ENCODE results near the gene CERT1. TPM values are rescaled to one million over a fixed set of nuclear protein-coding genes. Genes with fewer than 3 reads are reported as not detected.

Gene CERT1
- total and polyA plus RNA-seq, 9 of the 15 experiments (the other 6 are each of a cell fraction or from before 2014, with no cell fraction given) = 3.4 to 24.7 (median 9.8) TPM

- TF ChIP-seq, protein P1, sequence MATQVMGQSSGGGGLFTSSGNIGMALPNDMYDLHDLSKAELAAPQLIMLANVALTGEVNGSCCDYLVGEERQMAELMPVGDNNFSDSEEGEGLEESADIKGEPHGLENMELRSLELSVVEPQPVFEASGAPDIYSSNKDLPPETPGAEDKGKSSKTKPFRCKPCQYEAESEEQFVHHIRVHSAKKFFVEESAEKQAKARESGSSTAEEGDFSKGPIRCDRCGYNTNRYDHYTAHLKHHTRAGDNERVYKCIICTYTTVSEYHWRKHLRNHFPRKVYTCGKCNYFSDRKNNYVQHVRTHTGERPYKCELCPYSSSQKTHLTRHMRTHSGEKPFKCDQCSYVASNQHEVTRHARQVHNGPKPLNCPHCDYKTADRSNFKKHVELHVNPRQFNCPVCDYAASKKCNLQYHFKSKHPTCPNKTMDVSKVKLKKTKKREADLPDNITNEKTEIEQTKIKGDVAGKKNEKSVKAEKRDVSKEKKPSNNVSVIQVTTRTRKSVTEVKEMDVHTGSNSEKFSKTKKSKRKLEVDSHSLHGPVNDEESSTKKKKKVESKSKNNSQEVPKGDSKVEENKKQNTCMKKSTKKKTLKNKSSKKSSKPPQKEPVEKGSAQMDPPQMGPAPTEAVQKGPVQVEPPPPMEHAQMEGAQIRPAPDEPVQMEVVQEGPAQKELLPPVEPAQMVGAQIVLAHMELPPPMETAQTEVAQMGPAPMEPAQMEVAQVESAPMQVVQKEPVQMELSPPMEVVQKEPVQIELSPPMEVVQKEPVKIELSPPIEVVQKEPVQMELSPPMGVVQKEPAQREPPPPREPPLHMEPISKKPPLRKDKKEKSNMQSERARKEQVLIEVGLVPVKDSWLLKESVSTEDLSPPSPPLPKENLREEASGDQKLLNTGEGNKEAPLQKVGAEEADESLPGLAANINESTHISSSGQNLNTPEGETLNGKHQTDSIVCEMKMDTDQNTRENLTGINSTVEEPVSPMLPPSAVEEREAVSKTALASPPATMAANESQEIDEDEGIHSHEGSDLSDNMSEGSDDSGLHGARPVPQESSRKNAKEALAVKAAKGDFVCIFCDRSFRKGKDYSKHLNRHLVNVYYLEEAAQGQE (IDR thresholded peaks at IDR 0.05; ENCODE audit: borderline replicate concordance) = no peak
- TF ChIP-seq, protein P1 (CRISPR knock-in tag; IDR thresholded peaks at IDR 0.05; ENCODE audit: low read depth) = 0 out of 2 replicates have a peak, but pooled peaks have one; percentile 32
- peak; percentile 15 for TF ChIP-seq FIP1L1 (IDR thresholded peaks at IDR 0.05; ENCODE audit: low read depth, low read length, poor library complexity, severe bottlenecking)
- TF ChIP-seq NFATC3 (IDR thresholded peaks at IDR 0.05) = no peak
- TF ChIP-seq, protein P2, sequence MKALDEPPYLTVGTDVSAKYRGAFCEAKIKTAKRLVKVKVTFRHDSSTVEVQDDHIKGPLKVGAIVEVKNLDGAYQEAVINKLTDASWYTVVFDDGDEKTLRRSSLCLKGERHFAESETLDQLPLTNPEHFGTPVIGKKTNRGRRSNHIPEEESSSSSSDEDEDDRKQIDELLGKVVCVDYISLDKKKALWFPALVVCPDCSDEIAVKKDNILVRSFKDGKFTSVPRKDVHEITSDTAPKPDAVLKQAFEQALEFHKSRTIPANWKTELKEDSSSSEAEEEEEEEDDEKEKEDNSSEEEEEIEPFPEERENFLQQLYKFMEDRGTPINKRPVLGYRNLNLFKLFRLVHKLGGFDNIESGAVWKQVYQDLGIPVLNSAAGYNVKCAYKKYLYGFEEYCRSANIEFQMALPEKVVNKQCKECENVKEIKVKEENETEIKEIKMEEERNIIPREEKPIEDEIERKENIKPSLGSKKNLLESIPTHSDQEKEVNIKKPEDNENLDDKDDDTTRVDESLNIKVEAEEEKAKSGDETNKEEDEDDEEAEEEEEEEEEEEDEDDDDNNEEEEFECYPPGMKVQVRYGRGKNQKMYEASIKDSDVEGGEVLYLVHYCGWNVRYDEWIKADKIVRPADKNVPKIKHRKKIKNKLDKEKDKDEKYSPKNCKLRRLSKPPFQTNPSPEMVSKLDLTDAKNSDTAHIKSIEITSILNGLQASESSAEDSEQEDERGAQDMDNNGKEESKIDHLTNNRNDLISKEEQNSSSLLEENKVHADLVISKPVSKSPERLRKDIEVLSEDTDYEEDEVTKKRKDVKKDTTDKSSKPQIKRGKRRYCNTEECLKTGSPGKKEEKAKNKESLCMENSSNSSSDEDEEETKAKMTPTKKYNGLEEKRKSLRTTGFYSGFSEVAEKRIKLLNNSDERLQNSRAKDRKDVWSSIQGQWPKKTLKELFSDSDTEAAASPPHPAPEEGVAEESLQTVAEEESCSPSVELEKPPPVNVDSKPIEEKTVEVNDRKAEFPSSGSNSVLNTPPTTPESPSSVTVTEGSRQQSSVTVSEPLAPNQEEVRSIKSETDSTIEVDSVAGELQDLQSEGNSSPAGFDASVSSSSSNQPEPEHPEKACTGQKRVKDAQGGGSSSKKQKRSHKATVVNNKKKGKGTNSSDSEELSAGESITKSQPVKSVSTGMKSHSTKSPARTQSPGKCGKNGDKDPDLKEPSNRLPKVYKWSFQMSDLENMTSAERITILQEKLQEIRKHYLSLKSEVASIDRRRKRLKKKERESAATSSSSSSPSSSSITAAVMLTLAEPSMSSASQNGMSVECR (CRISPR knock-in tag; IDR thresholded peaks at IDR 0.05) = peak; percentile 19; the same call in 1 of the 2 replicates
- TF ChIP-seq, protein P3, sequence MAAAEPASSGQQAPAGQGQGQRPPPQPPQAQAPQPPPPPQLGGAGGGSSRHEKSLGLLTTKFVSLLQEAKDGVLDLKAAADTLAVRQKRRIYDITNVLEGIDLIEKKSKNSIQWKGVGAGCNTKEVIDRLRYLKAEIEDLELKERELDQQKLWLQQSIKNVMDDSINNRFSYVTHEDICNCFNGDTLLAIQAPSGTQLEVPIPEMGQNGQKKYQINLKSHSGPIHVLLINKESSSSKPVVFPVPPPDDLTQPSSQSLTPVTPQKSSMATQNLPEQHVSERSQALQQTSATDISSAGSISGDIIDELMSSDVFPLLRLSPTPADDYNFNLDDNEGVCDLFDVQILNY (CRISPR knock-in tag; IDR thresholded peaks at IDR 0.05) = no peak
- no peak for TF ChIP-seq STAG1 (CRISPR knock-in tag; IDR thresholded peaks at IDR 0.05; ENCODE audit: borderline replicate concordance)
- 0 out of 2 replicates have a peak, but pooled peaks have one; percentile 15 for TF ChIP-seq KAT7 (CRISPR knock-in tag; IDR thresholded peaks at IDR 0.05; ENCODE audit: borderline replicate concordance)
- TF ChIP-seq BRF2 (IDR thresholded peaks at IDR 0.05; ENCODE audit: borderline replicate concordance, insufficient read depth, insufficient read length) = no peak
- TF ChIP-seq, protein P4, sequence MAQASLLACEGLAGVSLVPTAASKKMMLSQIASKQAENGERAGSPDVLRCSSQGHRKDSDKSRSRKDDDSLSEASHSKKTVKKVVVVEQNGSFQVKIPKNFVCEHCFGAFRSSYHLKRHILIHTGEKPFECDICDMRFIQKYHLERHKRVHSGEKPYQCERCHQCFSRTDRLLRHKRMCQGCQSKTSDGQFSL (CRISPR knock-in tag; IDR thresholded peaks at IDR 0.05) = peak; percentile 61; the same call in 1 of the 2 replicates
- TF ChIP-seq, protein P4 (tag; IDR thresholded peaks at IDR 0.05) = no peak
Observed at GRCh38 chr5:75510836-75511434, 494 bp downstream of the CERT1 start (continued).
